HCT116 (cell line): ENCODE data around the gene PAAF1.

Source experiments
- CEBPB ChIP-seq: IDR thresholded peaks from 2 replicates; pipeline ENCODE4 v1.6.1; 2012; ENCODE audit warnings: low read depth
- EZH2 ChIP-seq: fragments of 200-600 bp; sonication (generic); IDR thresholded peaks from 2 replicates; pipeline ENCODE4 v1.6.1; 2017; ENCODE audit warnings: antibody characterized with exemption, mixed run types
- POLR2AphosphoS5 ChIP-seq: IDR thresholded peaks from 2 replicates; pipeline ENCODE4 v1.6.1; 2011; ENCODE audit warnings: mild to moderate bottlenecking, low read depth, low read length, moderate library complexity
- TF ChIP-seq, protein P1 (sequence below), 3 experiments: fragments of 200-600 bp in 1 of 3; sonication (generic) in 1 of 3; IDR thresholded peaks in 2 of 3; conservative IDR thresholded peaks in 1 of 3; 2 replicates each; pipeline ENCODE4 v1.5.1; 2012 to 2017; ENCODE audit warnings: low read depth in 2 of 3, low read length in 2 of 3, antibody characterized with exemption in 1 of 3, borderline replicate concordance in 1 of 3, control low read depth in 1 of 3, mild to moderate bottlenecking in 1 of 3, mixed read lengths in 1 of 3, mixed run types in 1 of 3, moderate library complexity in 1 of 3; ENCODE audit not compliant: insufficient read depth in 1 of 3

DNA sequence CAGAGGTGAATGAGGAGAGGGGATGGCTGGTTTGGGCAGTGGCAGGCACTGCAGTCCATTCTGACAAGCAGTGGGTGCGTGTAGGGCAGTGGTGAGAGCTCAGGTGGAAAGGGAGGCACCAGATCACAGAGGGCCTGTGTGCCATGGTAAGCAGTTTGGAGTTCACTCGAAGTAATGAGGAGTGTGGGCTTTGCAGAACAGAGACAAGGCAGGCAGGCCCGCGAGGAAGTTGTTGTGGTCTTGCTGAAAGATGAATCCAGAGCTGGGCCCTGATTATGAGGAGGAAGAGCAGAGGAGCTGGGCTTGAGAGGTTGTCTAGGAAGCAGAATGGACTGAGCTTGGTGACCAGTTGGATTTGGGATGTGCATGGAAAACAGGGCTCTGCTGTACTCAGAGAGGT is 72.4 kb downstream of the PAAF1 start:
- TF ChIP-seq POLR2AphosphoS5 (no peak), CEBPB (no peak), EZH2 (no peak)
- TF ChIP-seq, protein P1, sequence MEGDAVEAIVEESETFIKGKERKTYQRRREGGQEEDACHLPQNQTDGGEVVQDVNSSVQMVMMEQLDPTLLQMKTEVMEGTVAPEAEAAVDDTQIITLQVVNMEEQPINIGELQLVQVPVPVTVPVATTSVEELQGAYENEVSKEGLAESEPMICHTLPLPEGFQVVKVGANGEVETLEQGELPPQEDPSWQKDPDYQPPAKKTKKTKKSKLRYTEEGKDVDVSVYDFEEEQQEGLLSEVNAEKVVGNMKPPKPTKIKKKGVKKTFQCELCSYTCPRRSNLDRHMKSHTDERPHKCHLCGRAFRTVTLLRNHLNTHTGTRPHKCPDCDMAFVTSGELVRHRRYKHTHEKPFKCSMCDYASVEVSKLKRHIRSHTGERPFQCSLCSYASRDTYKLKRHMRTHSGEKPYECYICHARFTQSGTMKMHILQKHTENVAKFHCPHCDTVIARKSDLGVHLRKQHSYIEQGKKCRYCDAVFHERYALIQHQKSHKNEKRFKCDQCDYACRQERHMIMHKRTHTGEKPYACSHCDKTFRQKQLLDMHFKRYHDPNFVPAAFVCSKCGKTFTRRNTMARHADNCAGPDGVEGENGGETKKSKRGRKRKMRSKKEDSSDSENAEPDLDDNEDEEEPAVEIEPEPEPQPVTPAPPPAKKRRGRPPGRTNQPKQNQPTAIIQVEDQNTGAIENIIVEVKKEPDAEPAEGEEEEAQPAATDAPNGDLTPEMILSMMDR (IDR thresholded peaks at IDR 0.05 in 2 of 3, conservative IDR thresholded peaks at IDR 0.05 in 1 of 3; ENCODE audit: borderline replicate concordance in 1 of 3, insufficient read depth in 1 of 3, low read depth in 2 of 3, low read length in 2 of 3): no peak
